K562 (cell line): ENCODE measurements around the gene MARS1. TPM values are rescaled to one million over a fixed set of nuclear protein-coding genes. Genes with fewer than 3 reads are reported as not detected.

Experiments used
- POLR2A ChIP-seq: fragments of 450-650 bp; conservative IDR thresholded peaks from 2 replicates; pipeline ENCODE4 v1.6.1; 2016
- POLR2H ChIP-seq: IDR thresholded peaks from 2 replicates; pipeline ENCODE4 v1.6.1; 2016; ENCODE audit warnings: missing genetic modification characterization, low read depth, mild to moderate bottlenecking, control low read depth, missing compliant biosample characterization, moderate library complexity
- ZNF76 ChIP-seq: fragments of 250-450 bp; sonication (Bioruptor Pico); IDR thresholded peaks from 2 replicates; pipeline ENCODE4 v1.4.0; 2020; ENCODE audit warnings: mild to moderate bottlenecking, moderate library complexity, borderline replicate concordance
- polyA plus RNA-seq, 8 experiments: library from polyadenylated mRNA; depleted of rRNA in 4 of 8; stranded (reverse) in 5 of 8; unstranded in 3 of 8; fragments of >200 nt; fragmentation: Nextera tagmentation in 2 of 8; fragmentation: Illumina TruSeq in 1 of 8; extraction: Ambion mirVana in 2 of 8; extraction: Trizol in 1 of 8; gene quantifications; 2 replicates each; pipeline versions ENCODE4 v1.2.1 to v1.2.3, GENCODE V29; 2011 to 2014; ENCODE audit warnings: inconsistent platforms in 1 of 8, missing spikeins in 1 of 8
- total RNA-seq, 7 experiments: library from RNA; depleted of rRNA in 6 of 7; stranded (reverse); fragments of >200 nt in 6 of 7; fragmentation: Illumina TruSeq in 2 of 7; extraction: Trizol in 2 of 7; gene quantifications; 2 replicates each; pipeline versions ENCODE4 v1.2.1 to v1.2.3, GENCODE V29; 2011 to 2021; ENCODE audit warnings: low replicate concordance in 1 of 7
- TF ChIP-seq, protein P1 (sequence below): sonication (generic); formaldehyde crosslinking; IDR thresholded peaks from 2 replicates; pipeline ENCODE4 v1.8.0; 2023; ENCODE audit warnings: mild to moderate bottlenecking, missing genetic modification reagents
- TF ChIP-seq, protein P2 (sequence below): fragments of 450-650 bp; IDR thresholded peaks from 2 replicates; pipeline ENCODE4 v1.6.1; 2014; ENCODE audit warnings: low read depth, mild to moderate bottlenecking, moderate library complexity, borderline replicate concordance
- TF ChIP-seq, protein P3 (sequence below): fragments of 250-450 bp; sonication (Bioruptor Pico); IDR thresholded peaks from 2 replicates; pipeline ENCODE4 v1.5.0; 2021
- TF ChIP-seq, protein P4 (sequence below): sonication (generic); formaldehyde crosslinking; IDR thresholded peaks from 2 replicates; pipeline ENCODE4 v1.8.1; 2023; ENCODE audit warnings: missing genetic modification reagents, mild to moderate bottlenecking, borderline replicate concordance

Gene MARS1
- total and polyA plus RNA-seq, 9 of the 15 experiments (the other 6 are each of a cell fraction or from before 2014, with no cell fraction given) = 117 to 382 (median 220) TPM

DNA sequence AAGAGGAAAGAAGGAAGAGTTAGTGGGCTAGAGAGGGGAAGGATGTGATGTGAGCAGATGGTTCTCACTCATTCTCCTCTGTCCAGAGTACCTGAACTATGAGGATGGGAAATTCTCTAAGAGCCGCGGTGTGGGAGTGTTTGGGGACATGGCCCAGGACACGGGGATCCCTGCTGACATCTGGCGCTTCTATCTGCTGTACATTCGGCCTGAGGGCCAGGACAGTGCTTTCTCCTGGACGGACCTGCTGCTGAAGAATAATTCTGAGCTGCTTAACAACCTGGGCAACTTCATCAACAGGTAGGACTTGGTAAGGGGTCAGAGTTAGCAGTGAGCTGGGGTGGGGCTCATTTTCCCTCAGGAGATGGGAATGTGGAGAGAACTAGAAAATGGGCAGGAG, 24.8 kb downstream of the MARS1 start (continued):
- TF ChIP-seq POLR2H (tag) = 0 out of 2 replicates have a peak, but pooled peaks have one; percentile 4
- no peak for TF ChIP-seq ZNF76 (CRISPR knock-in tag)
- TF ChIP-seq, protein P1, sequence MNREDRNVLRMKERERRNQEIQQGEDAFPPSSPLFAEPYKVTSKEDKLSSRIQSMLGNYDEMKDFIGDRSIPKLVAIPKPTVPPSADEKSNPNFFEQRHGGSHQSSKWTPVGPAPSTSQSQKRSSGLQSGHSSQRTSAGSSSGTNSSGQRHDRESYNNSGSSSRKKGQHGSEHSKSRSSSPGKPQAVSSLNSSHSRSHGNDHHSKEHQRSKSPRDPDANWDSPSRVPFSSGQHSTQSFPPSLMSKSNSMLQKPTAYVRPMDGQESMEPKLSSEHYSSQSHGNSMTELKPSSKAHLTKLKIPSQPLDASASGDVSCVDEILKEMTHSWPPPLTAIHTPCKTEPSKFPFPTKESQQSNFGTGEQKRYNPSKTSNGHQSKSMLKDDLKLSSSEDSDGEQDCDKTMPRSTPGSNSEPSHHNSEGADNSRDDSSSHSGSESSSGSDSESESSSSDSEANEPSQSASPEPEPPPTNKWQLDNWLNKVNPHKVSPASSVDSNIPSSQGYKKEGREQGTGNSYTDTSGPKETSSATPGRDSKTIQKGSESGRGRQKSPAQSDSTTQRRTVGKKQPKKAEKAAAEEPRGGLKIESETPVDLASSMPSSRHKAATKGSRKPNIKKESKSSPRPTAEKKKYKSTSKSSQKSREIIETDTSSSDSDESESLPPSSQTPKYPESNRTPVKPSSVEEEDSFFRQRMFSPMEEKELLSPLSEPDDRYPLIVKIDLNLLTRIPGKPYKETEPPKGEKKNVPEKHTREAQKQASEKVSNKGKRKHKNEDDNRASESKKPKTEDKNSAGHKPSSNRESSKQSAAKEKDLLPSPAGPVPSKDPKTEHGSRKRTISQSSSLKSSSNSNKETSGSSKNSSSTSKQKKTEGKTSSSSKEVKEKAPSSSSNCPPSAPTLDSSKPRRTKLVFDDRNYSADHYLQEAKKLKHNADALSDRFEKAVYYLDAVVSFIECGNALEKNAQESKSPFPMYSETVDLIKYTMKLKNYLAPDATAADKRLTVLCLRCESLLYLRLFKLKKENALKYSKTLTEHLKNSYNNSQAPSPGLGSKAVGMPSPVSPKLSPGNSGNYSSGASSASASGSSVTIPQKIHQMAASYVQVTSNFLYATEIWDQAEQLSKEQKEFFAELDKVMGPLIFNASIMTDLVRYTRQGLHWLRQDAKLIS (CRISPR knock-in tag) = 0 out of 2 replicates have a peak, but pooled peaks have one; percentile 27
- TF ChIP-seq, protein P2, sequence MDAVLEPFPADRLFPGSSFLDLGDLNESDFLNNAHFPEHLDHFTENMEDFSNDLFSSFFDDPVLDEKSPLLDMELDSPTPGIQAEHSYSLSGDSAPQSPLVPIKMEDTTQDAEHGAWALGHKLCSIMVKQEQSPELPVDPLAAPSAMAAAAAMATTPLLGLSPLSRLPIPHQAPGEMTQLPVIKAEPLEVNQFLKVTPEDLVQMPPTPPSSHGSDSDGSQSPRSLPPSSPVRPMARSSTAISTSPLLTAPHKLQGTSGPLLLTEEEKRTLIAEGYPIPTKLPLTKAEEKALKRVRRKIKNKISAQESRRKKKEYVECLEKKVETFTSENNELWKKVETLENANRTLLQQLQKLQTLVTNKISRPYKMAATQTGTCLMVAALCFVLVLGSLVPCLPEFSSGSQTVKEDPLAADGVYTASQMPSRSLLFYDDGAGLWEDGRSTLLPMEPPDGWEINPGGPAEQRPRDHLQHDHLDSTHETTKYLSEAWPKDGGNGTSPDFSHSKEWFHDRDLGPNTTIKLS = no peak
- TF ChIP-seq POLR2A = 0 out of 2 replicates have a peak, but pooled peaks have one; percentile 33
- TF ChIP-seq, protein P3, sequence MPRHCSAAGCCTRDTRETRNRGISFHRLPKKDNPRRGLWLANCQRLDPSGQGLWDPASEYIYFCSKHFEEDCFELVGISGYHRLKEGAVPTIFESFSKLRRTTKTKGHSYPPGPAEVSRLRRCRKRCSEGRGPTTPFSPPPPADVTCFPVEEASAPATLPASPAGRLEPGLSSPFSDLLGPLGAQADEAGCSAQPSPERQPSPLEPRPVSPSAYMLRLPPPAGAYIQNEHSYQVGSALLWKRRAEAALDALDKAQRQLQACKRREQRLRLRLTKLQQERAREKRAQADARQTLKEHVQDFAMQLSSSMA (CRISPR knock-in tag) = no peak
- TF ChIP-seq, protein P4, sequence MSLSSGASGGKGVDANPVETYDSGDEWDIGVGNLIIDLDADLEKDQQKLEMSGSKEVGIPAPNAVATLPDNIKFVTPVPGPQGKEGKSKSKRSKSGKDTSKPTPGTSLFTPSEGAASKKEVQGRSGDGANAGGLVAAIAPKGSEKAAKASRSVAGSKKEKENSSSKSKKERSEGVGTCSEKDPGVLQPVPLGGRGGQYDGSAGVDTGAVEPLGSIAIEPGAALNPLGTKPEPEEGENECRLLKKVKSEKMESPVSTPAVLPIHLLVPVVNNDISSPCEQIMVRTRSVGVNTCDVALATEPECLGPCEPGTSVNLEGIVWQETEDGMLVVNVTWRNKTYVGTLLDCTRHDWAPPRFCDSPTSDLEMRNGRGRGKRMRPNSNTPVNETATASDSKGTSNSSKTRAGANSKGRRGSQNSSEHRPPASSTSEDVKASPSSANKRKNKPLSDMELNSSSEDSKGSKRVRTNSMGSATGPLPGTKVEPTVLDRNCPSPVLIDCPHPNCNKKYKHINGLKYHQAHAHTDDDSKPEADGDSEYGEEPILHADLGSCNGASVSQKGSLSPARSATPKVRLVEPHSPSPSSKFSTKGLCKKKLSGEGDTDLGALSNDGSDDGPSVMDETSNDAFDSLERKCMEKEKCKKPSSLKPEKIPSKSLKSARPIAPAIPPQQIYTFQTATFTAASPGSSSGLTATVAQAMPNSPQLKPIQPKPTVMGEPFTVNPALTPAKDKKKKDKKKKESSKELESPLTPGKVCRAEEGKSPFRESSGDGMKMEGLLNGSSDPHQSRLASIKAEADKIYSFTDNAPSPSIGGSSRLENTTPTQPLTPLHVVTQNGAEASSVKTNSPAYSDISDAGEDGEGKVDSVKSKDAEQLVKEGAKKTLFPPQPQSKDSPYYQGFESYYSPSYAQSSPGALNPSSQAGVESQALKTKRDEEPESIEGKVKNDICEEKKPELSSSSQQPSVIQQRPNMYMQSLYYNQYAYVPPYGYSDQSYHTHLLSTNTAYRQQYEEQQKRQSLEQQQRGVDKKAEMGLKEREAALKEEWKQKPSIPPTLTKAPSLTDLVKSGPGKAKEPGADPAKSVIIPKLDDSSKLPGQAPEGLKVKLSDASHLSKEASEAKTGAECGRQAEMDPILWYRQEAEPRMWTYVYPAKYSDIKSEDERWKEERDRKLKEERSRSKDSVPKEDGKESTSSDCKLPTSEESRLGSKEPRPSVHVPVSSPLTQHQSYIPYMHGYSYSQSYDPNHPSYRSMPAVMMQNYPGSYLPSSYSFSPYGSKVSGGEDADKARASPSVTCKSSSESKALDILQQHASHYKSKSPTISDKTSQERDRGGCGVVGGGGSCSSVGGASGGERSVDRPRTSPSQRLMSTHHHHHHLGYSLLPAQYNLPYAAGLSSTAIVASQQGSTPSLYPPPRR (CRISPR knock-in tag) = no peak
